Osteoblast (primary cell): Measurements from ENCODE around the gene BICRA. TPM values are rescaled to one million over a fixed set of nuclear protein-coding genes. Genes with fewer than 3 reads are reported as not detected.
"Not testable (repeated sequence)": the region's sequence is repeated elsewhere in the genome, so short reads cannot be mapped to it uniquely, and the experiment has no call there.

Experiments used
- DNase-seq: peaks from one replicate; pipeline ENCODE4 v3.0.0; 2011; ENCODE audit warnings: low spot score, mixed read lengths; ENCODE audit not compliant: insufficient read length; ENCODE audit errors: missing footprints
- H2AFZ ChIP-seq: 2 replicates; pipeline ENCODE4 v1.6.0; 2011; ENCODE audit warnings: mild to moderate bottlenecking, low read length
- H3K27ac ChIP-seq: 2 replicates; pipeline ENCODE4 v1.5.1; 2011; ENCODE audit warnings: mild to moderate bottlenecking, low read depth, low read length, moderate library complexity
- H3K27me3 ChIP-seq: 2 replicates; pipeline ENCODE4 v1.6.0; 2012; ENCODE audit warnings: mild to moderate bottlenecking, control low read depth, inconsistent platforms, low read length, moderate library complexity; ENCODE audit not compliant: insufficient read depth
- H3K36me3 ChIP-seq: 2 replicates; pipeline ENCODE4 v1.5.1; 2011; ENCODE audit warnings: mild to moderate bottlenecking, low read length, control low read depth, moderate library complexity; ENCODE audit not compliant: insufficient read depth
- H3K4me1 ChIP-seq: 2 replicates; pipeline ENCODE4 v1.5.1; 2011; ENCODE audit warnings: mild to moderate bottlenecking, low read length, control low read depth, moderate library complexity; ENCODE audit not compliant: insufficient read depth
- H3K4me2 ChIP-seq: 2 replicates; pipeline ENCODE4 v1.6.0; 2011; ENCODE audit warnings: mild to moderate bottlenecking, low read length; ENCODE audit not compliant: insufficient read depth
- H3K4me3 ChIP-seq: fragments of 200-600 bp; sonication (generic); 3 replicates; pipeline ENCODE4 v1.5.1; 2012; ENCODE audit warnings: mild to moderate bottlenecking, low read length, inconsistent platforms; ENCODE audit not compliant: insufficient read depth
- H3K79me2 ChIP-seq: 2 replicates; pipeline ENCODE4 v1.6.0; 2012; ENCODE audit warnings: mild to moderate bottlenecking, low read length, control low read depth, inconsistent platforms; ENCODE audit not compliant: insufficient read depth
- H3K9me3 ChIP-seq: 2 replicates; pipeline ENCODE4 v1.5.1; 2011; ENCODE audit warnings: low read depth, low read length, control low read depth
- H4K20me1 ChIP-seq: 2 replicates; pipeline ENCODE4 v1.6.0; 2012; ENCODE audit warnings: mild to moderate bottlenecking, low read length, control low read depth; ENCODE audit not compliant: insufficient read depth
- CTCF ChIP-seq: IDR thresholded peaks from 2 replicates; pipeline ENCODE4 v1.5.1; 2011; ENCODE audit warnings: mild to moderate bottlenecking, low read depth, low read length, moderate library complexity; ENCODE audit errors: extremely low read depth
- total RNA-seq: library from RNA; depleted of rRNA; stranded (reverse); fragments of >200 nt; gene quantifications from 2 replicates; pipeline ENCODE4 v1.2.3, GENCODE V29; 2012

BICRA gene
- total RNA-seq, 1 donor = 4.7 TPM

- Histone ChIP-seq H3K36me3 (peaks cover 22% of the 10 kb centered on the region), H3K79me2 (peaks cover 49% of the 10 kb centered on the region), H3K4me2 (peak within 1 kb of the TSS; percentile 81), H3K4me3 (peak within 1 kb of the TSS; percentile 97), H3K4me1 (peaks cover 11% of the 10 kb centered on the region), H3K27ac (peak within 1 kb of the TSS; percentile 78), H2AFZ (peak within 1 kb of the TSS; percentile 77), H3K27me3 (no peaks in the 10 kb centered on the region), H4K20me1 (peaks cover 19% of the 10 kb centered on the region), H3K9me3 (no peaks in the 10 kb centered on the region)
- peak; percentile 75 for TF ChIP-seq CTCF
- DNase-seq = peak; percentile 97
Observed at GRCh38 chr19:47713046-47714021, 104.4 kb downstream of the BICRA start, which contains the start of gene EHD2. Gene EHD2 (plus strand): TSS chr19:47713422. CDS start chr19:47716613, 3,191 bp downstream.

- H4K20me1 ChIP-seq = peaks cover 19% of the 10 kb centered on the region
- peak; percentile 58 for DNase-seq
- peak overlapping the region; percentile 97 for H3K4me3 ChIP-seq
- H3K27ac ChIP-seq = peak overlapping the region; percentile 78
- H3K9me3 ChIP-seq = no peaks in the 10 kb centered on the region
- H2AFZ ChIP-seq = no peak overlapping the region
- TF ChIP-seq CTCF = no peak
- H3K79me2 ChIP-seq = peaks cover 51% of the 10 kb centered on the region
- peaks cover 22% of the 10 kb centered on the region for H3K36me3 ChIP-seq
- H3K4me2 ChIP-seq = peak overlapping the region; percentile 81
- H3K27me3 ChIP-seq = no peaks in the 10 kb centered on the region
- peaks cover 18% of the 10 kb centered on the region for H3K4me1 ChIP-seq
Observed at GRCh38 chr19:47714339-47714738, 105.4 kb downstream of the BICRA start.

- H3K4me3 ChIP-seq = peak overlapping the region; percentile 97
- DNase-seq, H3K27ac ChIP-seq, H2AFZ ChIP-seq, H3K9me3 ChIP-seq, H3K27me3 ChIP-seq: not testable (repeated sequence)
- H3K36me3 ChIP-seq = peaks cover 22% of the 10 kb centered on the region
- H3K4me1 ChIP-seq = peaks cover 23% of the 10 kb centered on the region
- peak overlapping the region; percentile 81 for H3K4me2 ChIP-seq
- peaks cover 53% of the 10 kb centered on the region for H3K79me2 ChIP-seq
- H4K20me1 ChIP-seq = peaks cover 19% of the 10 kb centered on the region
Observed at GRCh38 chr19:47714855-47715254, 105.9 kb downstream of the BICRA start.

- no peaks in the 10 kb centered on the region for H3K27me3 ChIP-seq
- H2AFZ ChIP-seq = no peak overlapping the region
- no peaks in the 10 kb centered on the region for H3K9me3 ChIP-seq
- H3K4me2 ChIP-seq = no peak overlapping the region
- DNase-seq = no peak
- no peak overlapping the region for H3K27ac ChIP-seq
- TF ChIP-seq CTCF = no peak
- peaks cover 19% of the 10 kb centered on the region for H4K20me1 ChIP-seq
- H3K79me2 ChIP-seq = peaks cover 64% of the 10 kb centered on the region
- peaks cover 29% of the 10 kb centered on the region for H3K36me3 ChIP-seq
- H3K4me1 ChIP-seq = peaks cover 34% of the 10 kb centered on the region
- H3K4me3 ChIP-seq = no peak overlapping the region
Observed at GRCh38 chr19:47716270-47716937, 107.5 kb downstream of the BICRA start.

- DNase-seq, H2AFZ ChIP-seq, H3K9me3 ChIP-seq, H3K27me3 ChIP-seq: not testable (repeated sequence)
- Histone ChIP-seq H3K4me1 (peaks cover 49% of the 10 kb centered on the region), H3K27ac (peak overlapping the region; percentile 81), H3K4me2 (peak overlapping the region; percentile 42), H3K79me2 (peaks cover 58% of the 10 kb centered on the region), H4K20me1 (peaks cover 22% of the 10 kb centered on the region), H3K4me3 (peak overlapping the region; percentile 51), H3K36me3 (peaks cover 39% of the 10 kb centered on the region)
Observed at GRCh38 chr19:47718415-47719046, 109.6 kb downstream of the BICRA start.
